ENCODE data around the gene FCN3.

DNA sequence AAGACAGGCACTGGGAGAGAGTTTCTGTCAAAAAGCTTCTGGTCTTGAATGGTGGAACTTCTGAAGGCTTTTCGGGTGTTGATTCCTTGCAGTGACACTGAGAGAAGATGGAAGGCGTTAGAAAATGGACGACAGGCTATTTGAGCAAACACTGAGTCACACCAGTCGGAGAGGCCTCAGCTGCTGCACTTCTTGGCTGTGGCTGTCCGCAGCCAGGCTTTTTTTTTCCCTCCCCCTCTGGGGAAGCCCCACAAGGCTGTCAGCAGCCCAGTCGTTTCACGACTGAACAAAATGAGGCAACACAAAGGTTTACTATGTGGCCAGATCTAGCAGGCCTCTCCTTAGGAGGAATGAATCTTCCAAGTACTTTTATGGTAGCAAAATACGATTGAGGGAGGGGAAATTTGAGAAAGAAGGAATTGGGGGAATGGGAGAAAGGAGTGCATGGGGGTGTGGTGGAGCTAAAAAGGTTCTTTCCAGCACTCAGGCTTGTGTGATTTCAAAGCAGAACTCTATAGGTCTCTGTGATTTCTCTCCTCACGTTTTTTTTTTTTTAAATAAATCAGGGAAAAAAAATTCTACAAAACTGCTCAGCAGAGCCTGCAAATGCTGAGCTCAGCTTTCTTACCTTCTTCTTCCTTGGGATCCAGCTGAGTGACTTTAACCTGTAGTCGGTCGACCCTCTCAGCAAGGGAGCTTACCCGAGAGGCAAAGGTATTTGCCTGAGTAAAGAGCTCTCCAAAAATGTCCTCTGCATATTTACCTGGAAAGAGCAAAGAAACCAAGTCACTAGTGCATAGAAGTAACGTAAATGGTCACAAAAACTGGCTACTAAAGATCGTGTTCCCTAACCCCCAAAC is 43.9 kb upstream of the FCN3 start:
- TF ChIP-seq, protein P1, sequence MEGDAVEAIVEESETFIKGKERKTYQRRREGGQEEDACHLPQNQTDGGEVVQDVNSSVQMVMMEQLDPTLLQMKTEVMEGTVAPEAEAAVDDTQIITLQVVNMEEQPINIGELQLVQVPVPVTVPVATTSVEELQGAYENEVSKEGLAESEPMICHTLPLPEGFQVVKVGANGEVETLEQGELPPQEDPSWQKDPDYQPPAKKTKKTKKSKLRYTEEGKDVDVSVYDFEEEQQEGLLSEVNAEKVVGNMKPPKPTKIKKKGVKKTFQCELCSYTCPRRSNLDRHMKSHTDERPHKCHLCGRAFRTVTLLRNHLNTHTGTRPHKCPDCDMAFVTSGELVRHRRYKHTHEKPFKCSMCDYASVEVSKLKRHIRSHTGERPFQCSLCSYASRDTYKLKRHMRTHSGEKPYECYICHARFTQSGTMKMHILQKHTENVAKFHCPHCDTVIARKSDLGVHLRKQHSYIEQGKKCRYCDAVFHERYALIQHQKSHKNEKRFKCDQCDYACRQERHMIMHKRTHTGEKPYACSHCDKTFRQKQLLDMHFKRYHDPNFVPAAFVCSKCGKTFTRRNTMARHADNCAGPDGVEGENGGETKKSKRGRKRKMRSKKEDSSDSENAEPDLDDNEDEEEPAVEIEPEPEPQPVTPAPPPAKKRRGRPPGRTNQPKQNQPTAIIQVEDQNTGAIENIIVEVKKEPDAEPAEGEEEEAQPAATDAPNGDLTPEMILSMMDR (IDR thresholded peaks at IDR 0.05), result peak in 1 of 6 experiments; percentile 18
- no peak for TF ChIP-seq POLR2A (IDR thresholded peaks at IDR 0.05)
